Neural cell (in vitro differentiated cells): Measurements from ENCODE around the gene AGPAT3. TPM values are rescaled to one million over a fixed set of nuclear protein-coding genes. Genes with fewer than 3 reads are reported as not detected.

Source experiments
- H2AFZ ChIP-seq: fragments of 200-600, 300-800 bp; sonication (generic), shearing (Covaris generic); 2 replicates; pipeline ENCODE4 v1.6.0; 2014; ENCODE audit warnings: low read depth, mild to moderate bottlenecking, antibody characterized with exemption, low read length, moderate library complexity
- H3F3A ChIP-seq: fragments of 200-600 bp; shearing (Covaris generic); 2 replicates; pipeline ENCODE4 v1.6.1; 2016; ENCODE audit warnings: mild to moderate bottlenecking, moderate library complexity, mixed read lengths, antibody characterized with exemption, low read length; ENCODE audit not compliant: insufficient read depth, poor library complexity, severe bottlenecking
- H3K27ac ChIP-seq: fragments of 200-600, 300-800 bp; sonication (generic), shearing (Covaris generic); 2 replicates; pipeline ENCODE4 v1.5.1; 2014; ENCODE audit warnings: mild to moderate bottlenecking, low read length, moderate library complexity
- H3K27me3 ChIP-seq: fragments of 300-800, 200-600 bp; sonication (generic), shearing (Covaris generic); 2 replicates; pipeline ENCODE4 v1.6.0; 2014; ENCODE audit warnings: mild to moderate bottlenecking, low read depth, low read length, moderate library complexity; ENCODE audit not compliant: insufficient read depth
- H3K36me3 ChIP-seq: fragments of 300-800, 200-600 bp; sonication (generic), shearing (Covaris generic); 2 replicates; pipeline ENCODE4 v1.5.1; 2014; ENCODE audit warnings: mild to moderate bottlenecking, antibody characterized with exemption, low read length, moderate library complexity; ENCODE audit not compliant: insufficient read depth
- H3K4me2 ChIP-seq: fragments of 300-800, 200-600 bp; sonication (generic), shearing (Covaris generic); 2 replicates; pipeline ENCODE4 v1.6.0; 2014; ENCODE audit warnings: mild to moderate bottlenecking, low read length
- H3K4me3 ChIP-seq: fragments of 300-800, 200-600 bp; sonication (generic), shearing (Covaris generic); 2 replicates; pipeline ENCODE4 v1.5.1; 2014; ENCODE audit warnings: mild to moderate bottlenecking, low read length, moderate library complexity
- H3K79me2 ChIP-seq: fragments of 200-600 bp; shearing (Covaris generic); replicated peaks from 2 replicates; pipeline ENCODE4 v1.6.0; 2014; ENCODE audit warnings: mild to moderate bottlenecking, low read length, moderate library complexity; ENCODE audit not compliant: insufficient read depth
- H3K9ac ChIP-seq: fragments of 300-800, 200-600 bp; sonication (generic), shearing (Covaris generic); 2 replicates; pipeline ENCODE4 v1.6.1; 2016; ENCODE audit warnings: mild to moderate bottlenecking, low read length, mixed read lengths
- H3K9me2 ChIP-seq: fragments of 200-600 bp; shearing (Covaris generic); 2 replicates; pipeline ENCODE4 v1.6.1; 2016; ENCODE audit warnings: mild to moderate bottlenecking, low read length, mixed read lengths; ENCODE audit not compliant: insufficient read depth
- H3K9me3 ChIP-seq: fragments of 200-600, 300-800 bp; sonication (generic), shearing (Covaris generic); 2 replicates; pipeline ENCODE4 v1.6.1; 2016; ENCODE audit warnings: mild to moderate bottlenecking, mixed run types, low read length, moderate library complexity, mixed read lengths
- H4K20me1 ChIP-seq: fragments of 200-600 bp; shearing (Covaris generic); 2 replicates; pipeline ENCODE4 v1.6.1; 2016; ENCODE audit warnings: mild to moderate bottlenecking, mixed run types; ENCODE audit not compliant: insufficient read depth
- CTCF ChIP-seq: fragments of 450-650 bp; IDR thresholded peaks from 2 replicates; pipeline ENCODE4 v1.5.1; 2014; ENCODE audit warnings: antibody characterized with exemption, mild to moderate bottlenecking, moderate library complexity; ENCODE audit not compliant: poor library complexity, severe bottlenecking
- EP300 ChIP-seq: fragments of 450-650 bp; conservative IDR thresholded peaks from 2 replicates; pipeline ENCODE4 v1.6.1; 2014; ENCODE audit warnings: antibody characterized with exemption, mild to moderate bottlenecking, moderate library complexity; ENCODE audit not compliant: poor library complexity, severe bottlenecking
- EZH2 ChIP-seq: fragments of 200-600, 300-800 bp; shearing (Covaris generic), sonication (generic); IDR thresholded peaks from 2 replicates; pipeline ENCODE4 v1.6.1; 2014; ENCODE audit warnings: antibody characterized with exemption, low read length, borderline replicate concordance, mild to moderate bottlenecking; ENCODE audit not compliant: insufficient read depth, poor library complexity, severe bottlenecking
- MXI1 ChIP-seq: fragments of 450-650 bp; conservative IDR thresholded peaks from 2 replicates; pipeline ENCODE4 v1.6.1; 2014; ENCODE audit warnings: antibody characterized with exemption, mild to moderate bottlenecking; ENCODE audit not compliant: poor library complexity, severe bottlenecking
- POLR2AphosphoS5 ChIP-seq: IDR thresholded peaks from 2 replicates; pipeline ENCODE4 v1.6.1; 2012
- RAD21 ChIP-seq: fragments of 450-650 bp; conservative IDR thresholded peaks from 2 replicates; pipeline ENCODE4 v1.6.1; 2014; ENCODE audit warnings: antibody characterized with exemption, mild to moderate bottlenecking, moderate library complexity
- SMC3 ChIP-seq: fragments of 450-650 bp; conservative IDR thresholded peaks from 2 replicates; pipeline ENCODE4 v1.6.1; 2014; ENCODE audit warnings: antibody characterized with exemption, mild to moderate bottlenecking, moderate library complexity; ENCODE audit not compliant: poor library complexity
- TAF1 ChIP-seq: IDR thresholded peaks from 2 replicates; pipeline ENCODE4 v1.6.1; 2012; ENCODE audit warnings: low read depth
- polyA plus RNA-seq: library from polyadenylated mRNA; depleted of rRNA; stranded (reverse); fragments of >200 nt; gene quantifications from 2 replicates; pipeline ENCODE4 v1.2.3, GENCODE V29; 2014
- TF ChIP-seq, protein P1 (sequence below): IDR thresholded peaks from 2 replicates; pipeline ENCODE4 v1.6.1; 2012; ENCODE audit warnings: borderline replicate concordance

Gene AGPAT3
- polyA plus RNA-seq, 1 donor from 2014 or later, result 8.4 TPM

- no peak overlapping the region for H3K9ac ChIP-seq
- TF ChIP-seq CTCF (no peak), SMC3 (no peak), RAD21 (no peak)
- TF ChIP-seq, protein P1, sequence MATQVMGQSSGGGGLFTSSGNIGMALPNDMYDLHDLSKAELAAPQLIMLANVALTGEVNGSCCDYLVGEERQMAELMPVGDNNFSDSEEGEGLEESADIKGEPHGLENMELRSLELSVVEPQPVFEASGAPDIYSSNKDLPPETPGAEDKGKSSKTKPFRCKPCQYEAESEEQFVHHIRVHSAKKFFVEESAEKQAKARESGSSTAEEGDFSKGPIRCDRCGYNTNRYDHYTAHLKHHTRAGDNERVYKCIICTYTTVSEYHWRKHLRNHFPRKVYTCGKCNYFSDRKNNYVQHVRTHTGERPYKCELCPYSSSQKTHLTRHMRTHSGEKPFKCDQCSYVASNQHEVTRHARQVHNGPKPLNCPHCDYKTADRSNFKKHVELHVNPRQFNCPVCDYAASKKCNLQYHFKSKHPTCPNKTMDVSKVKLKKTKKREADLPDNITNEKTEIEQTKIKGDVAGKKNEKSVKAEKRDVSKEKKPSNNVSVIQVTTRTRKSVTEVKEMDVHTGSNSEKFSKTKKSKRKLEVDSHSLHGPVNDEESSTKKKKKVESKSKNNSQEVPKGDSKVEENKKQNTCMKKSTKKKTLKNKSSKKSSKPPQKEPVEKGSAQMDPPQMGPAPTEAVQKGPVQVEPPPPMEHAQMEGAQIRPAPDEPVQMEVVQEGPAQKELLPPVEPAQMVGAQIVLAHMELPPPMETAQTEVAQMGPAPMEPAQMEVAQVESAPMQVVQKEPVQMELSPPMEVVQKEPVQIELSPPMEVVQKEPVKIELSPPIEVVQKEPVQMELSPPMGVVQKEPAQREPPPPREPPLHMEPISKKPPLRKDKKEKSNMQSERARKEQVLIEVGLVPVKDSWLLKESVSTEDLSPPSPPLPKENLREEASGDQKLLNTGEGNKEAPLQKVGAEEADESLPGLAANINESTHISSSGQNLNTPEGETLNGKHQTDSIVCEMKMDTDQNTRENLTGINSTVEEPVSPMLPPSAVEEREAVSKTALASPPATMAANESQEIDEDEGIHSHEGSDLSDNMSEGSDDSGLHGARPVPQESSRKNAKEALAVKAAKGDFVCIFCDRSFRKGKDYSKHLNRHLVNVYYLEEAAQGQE, result no peak
- H3K9me3 ChIP-seq, result no peaks in the 10 kb centered on the region
- H3K27me3 ChIP-seq, result no peaks in the 10 kb centered on the region
- H4K20me1 ChIP-seq, result no peaks in the 10 kb centered on the region
- H3K4me2 ChIP-seq, result no peak overlapping the region
- H3K9me2 ChIP-seq, result no peaks in the 10 kb centered on the region
- H3K36me3 ChIP-seq, result no peaks in the 10 kb centered on the region
- H3K27ac ChIP-seq, result no peak overlapping the region
- H3K4me3 ChIP-seq, result no peak overlapping the region
- no peaks in the 10 kb centered on the region for H3F3A ChIP-seq
- H3K79me2 ChIP-seq, result no peaks in the 10 kb centered on the region
- no peak overlapping the region for H2AFZ ChIP-seq
Observed at GRCh38 chr21:43900690-43901089, 35.7 kb downstream of the AGPAT3 start.

DNA sequence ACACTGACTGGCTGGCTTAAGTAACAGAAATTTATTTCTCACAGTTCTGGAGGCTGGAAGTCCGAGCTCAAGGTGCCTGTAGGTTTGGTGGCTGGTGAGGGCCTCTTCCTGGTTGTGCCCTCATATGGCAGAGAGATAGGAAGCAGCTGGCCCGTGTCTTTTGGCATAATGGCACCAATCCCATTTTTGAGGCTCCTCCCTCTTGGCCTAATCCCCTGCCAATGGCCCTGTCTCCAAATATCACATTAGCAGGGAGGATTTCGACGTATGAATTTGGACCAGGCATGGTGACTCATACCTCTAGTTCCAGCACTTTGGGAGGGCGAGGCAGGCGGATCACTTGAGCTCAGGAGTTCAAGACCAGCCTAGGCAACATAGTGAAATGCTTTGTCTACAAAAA is 37.4 kb downstream of the AGPAT3 start:
- Histone ChIP-seq H3K9me2 (no peaks in the 10 kb centered on the region), H3K9me3 (no peaks in the 10 kb centered on the region), H3K4me3 (no peak overlapping the region), H3K4me2 (no peak overlapping the region), H3K36me3 (no peaks in the 10 kb centered on the region), H3K27ac (no peak overlapping the region), H3K27me3 (no peaks in the 10 kb centered on the region), H4K20me1 (no peaks in the 10 kb centered on the region), H2AFZ (no peak overlapping the region), H3K9ac (no peak overlapping the region), H3F3A (no peaks in the 10 kb centered on the region), H3K79me2 (no peaks in the 10 kb centered on the region)
- TF ChIP-seq CTCF (no peak), EP300 (no peak), EZH2 (no peak), POLR2AphosphoS5 (no peak), MXI1 (no peak), RAD21 (no peak), SMC3 (no peak), TAF1 (no peak)
- TF ChIP-seq, protein P1, result no peak
